Cardiac fibroblast (primary cell): ENCODE results near the gene ZER1.
A peak's percentile ranks its signal among the peaks of the same experiment; 100 is the strongest.
"Not testable (repeated sequence)": the region's sequence is repeated elsewhere in the genome, so short reads cannot be mapped to it uniquely, and the experiment has no call there.

Source experiments
- DNase-seq, 2 donors: peaks; one replicate each; pipeline versions ENCODE4 v3.0.0 to v3.0.0-alpha.2; 2010; ENCODE audit warnings: low read depth in 2 of 2
- H3K4me3 ChIP-seq, 2 donors: replicated peaks in 1 of 2; 1 replicate in 1 of 2; 2 replicates in 1 of 2; pipeline ENCODE4 v1.5.1; 2011; ENCODE audit warnings: low read depth in 2 of 2, low read length in 2 of 2, mild to moderate bottlenecking in 2 of 2, moderate library complexity in 1 of 2
- CTCF ChIP-seq: IDR thresholded peaks from one replicate; pipeline ENCODE4 v1.5.1; 2011; ENCODE audit warnings: low read depth, mild to moderate bottlenecking, low read length, inconsistent platforms

The ZER1 gene

DNA sequence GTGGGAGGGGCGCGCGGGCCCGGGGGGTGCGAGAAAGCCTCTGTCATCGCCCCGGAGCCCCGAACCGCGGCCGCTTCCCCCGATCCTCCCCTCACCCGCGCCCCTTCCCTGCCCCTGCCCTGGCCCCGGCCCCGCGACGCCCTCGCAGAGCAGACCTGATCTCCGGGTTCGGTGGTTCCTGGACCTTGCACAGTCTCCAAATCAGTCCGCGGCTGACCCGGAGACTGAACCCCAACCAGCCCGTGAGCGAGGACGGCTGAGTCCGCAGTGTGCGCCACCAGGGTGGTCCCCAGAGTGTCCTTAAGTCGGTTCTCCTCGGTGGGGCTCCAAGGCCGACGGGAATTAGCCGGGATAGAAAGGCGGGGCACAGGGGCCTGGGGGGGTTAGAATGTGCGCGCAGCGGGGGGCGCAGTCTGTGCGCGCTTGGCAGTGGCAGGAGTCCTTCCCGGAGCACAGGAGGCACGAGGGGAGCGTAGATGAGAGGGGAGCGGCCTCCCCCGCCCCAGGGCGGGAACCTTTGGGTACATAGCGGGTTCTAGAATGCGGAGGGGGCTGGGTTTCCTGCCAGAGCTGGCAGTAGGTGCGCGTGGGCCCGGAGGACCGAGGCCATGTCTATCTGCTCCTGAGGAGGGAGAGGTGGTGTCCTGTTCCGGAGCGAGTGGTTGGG lies 68.6 kb downstream of the ZER1 start:
- H3K4me3 ChIP-seq = peak overlapping the region; percentile 56 to 62
- no peak for TF ChIP-seq CTCF
- DNase-seq = peak in 1 of 2 donors; percentile 14

- TF ChIP-seq CTCF = peak; percentile 74
- peak; percentile 77 to 80 for DNase-seq
Measured at GRCh38 chr9:128702445-128702948, 69.2 kb downstream of the ZER1 start, which contains the start of gene PKN3. TSS of gene PKN3 (plus strand) at chr9:128702503. CDS start at chr9:128702916, 413 bp downstream.

DNA sequence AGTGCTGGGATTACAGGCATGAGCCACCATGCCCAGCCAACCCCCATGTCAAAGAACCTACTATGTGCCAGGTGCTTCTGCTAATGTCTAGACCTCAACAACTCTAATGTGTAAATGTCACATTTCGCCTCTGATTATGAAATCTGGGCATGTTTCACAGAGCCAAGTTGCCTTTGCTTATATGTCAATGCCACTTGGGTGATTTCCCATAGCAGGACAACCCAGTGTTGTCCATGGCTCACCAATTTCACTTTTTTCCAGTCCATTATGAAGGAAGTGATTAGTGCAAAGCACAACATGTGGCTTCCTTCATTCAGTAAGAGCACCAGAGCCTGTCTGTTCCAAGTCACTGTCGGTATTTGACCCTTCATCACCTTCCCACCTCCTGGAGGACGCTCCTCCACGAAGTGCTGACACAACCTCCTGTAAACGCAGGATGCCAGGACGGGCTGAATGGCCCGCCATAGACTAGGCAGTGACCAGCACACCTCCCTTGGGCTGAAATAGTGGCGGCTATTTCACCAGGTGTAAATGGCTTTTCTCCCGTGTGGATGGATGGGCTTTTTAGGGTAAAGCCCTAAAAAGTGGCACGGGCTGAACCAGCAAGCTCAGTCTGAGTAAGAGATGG lies 70.4 kb downstream of the ZER1 start:
- no peak overlapping the region for H3K4me3 ChIP-seq
- no peak for TF ChIP-seq CTCF
- no peak for DNase-seq

More at GRCh38 chr9:128702445-128702948, 69.2 kb downstream of the ZER1 start, which contains the start of gene PKN3:
- peak within 1 kb of the TSS; percentile 56 to 62 for H3K4me3 ChIP-seq

- H3K4me3 ChIP-seq, DNase-seq: not testable (repeated sequence)
Measured at GRCh38 chr9:128699096-128699795, 72.5 kb downstream of the ZER1 start.

DNA sequence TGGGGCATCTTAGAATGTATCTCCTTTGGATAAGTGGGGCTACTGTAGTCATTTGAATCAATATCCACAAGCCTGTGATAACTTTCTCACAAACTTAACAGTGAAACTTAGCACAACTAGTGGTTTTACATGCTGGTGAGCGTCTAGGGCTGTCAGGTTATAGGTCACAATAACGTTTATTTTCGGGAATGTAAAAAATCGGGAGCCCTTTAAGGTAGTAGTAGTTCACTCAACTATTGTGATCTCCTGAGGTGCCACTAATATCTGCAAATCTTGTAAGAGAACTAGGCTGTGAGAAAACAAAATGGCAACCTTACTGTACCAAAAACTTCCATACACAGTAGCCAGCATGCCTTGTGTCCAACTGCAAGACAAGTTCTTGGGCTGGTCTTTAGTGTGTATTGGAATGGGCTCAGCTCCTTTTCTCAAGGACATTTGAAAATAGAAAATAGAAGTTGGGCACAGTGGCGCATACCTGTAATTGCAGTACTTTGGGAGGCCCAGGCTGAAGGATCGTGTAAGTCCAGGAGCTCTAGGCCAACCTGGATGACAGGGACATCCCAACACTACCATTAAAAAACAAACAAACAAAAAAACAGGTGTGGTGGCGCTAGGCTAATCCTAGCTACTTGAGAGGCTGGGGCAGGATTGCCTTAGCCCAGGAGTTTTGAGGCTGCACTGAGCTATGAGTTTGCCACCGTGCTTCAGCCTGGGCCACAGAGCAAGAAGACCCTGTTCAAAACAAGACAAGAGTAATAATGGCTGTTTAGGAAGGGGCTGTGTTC lies 74.6 kb downstream of the ZER1 start:
- H3K4me3 ChIP-seq = no peak overlapping the region
- DNase-seq = no peak
- TF ChIP-seq CTCF = no peak

GRCh38 chr9:128694344-128694743 lies 77.4 kb downstream of the ZER1 start:
- DNase-seq = no peak
- TF ChIP-seq CTCF = no peak
- no peak overlapping the region for H3K4me3 ChIP-seq

- H3K4me3 ChIP-seq, DNase-seq: not testable (repeated sequence)
Measured at GRCh38 chr9:128693738-128694137, 78.0 kb downstream of the ZER1 start.
